CD4-positive, alpha-beta memory T cell (primary cell): ENCODE data around the gene ABCB10. TPM values are rescaled to one million over a fixed set of nuclear protein-coding genes. Genes with fewer than 3 reads are reported as not detected.
"Not testable (repeated sequence)": the region's sequence is repeated elsewhere in the genome, so short reads cannot be mapped to it uniquely, and the experiment has no call there.

ENCODE experiments used
- CTCF ChIA-PET: fragments of 350-600 bp; sonication (Branson Sonifier 250); formaldehyde crosslinking; loops from one replicate; lab custom pipeline; 2021; ENCODE audit warnings: inconsistent platforms; ENCODE audit not compliant: partially characterized antibody; lab: Charles Lee
- POLR2A ChIA-PET: fragments of 350-600 bp; sonication (Branson Sonifier 250); formaldehyde crosslinking; loops from one replicate; lab custom pipeline; 2021; ENCODE audit not compliant: partially characterized antibody; lab: Charles Lee
- DNase-seq, 5 donors: peaks; one replicate each; pipeline versions ENCODE4 v3.0.0 to v3.0.0-alpha.2; 2020 to 2022; ENCODE audit warnings: mixed read lengths in 1 of 5
- H3K27ac ChIP-seq: one replicate; pipeline ENCODE4 v1.7.0; 2013; ENCODE audit warnings: low read depth, low read length
- H3K27me3 ChIP-seq: 2 replicates; pipeline ENCODE4 v1.7.0; 2013; ENCODE audit warnings: mild to moderate bottlenecking, low read length, moderate library complexity; ENCODE audit not compliant: insufficient read depth
- H3K36me3 ChIP-seq: 2 replicates; pipeline ENCODE4 v1.7.0; 2013; ENCODE audit warnings: mild to moderate bottlenecking, low read length, moderate library complexity; ENCODE audit not compliant: insufficient read depth
- H3K4me1 ChIP-seq: 2 replicates; pipeline ENCODE4 v1.7.0; 2013; ENCODE audit warnings: mild to moderate bottlenecking, low read length, moderate library complexity; ENCODE audit not compliant: insufficient read depth
- H3K4me3 ChIP-seq, 2 donors: one replicate each; pipeline ENCODE4 v1.7.0; 2013; ENCODE audit warnings: low read length in 2 of 2, mild to moderate bottlenecking in 1 of 2
- H3K9me3 ChIP-seq, 2 donors: one replicate each; pipeline ENCODE4 v1.7.0; 2013; ENCODE audit warnings: low read length in 2 of 2, control low read depth in 1 of 2; ENCODE audit not compliant: control insufficient read depth in 1 of 2
- H3K27ac Mint-ChIP-seq, 7 donors: one replicate each; pipeline ENCODE4 v1.8.0; 2020 to 2021; ENCODE audit warnings: mixed read lengths in 7 of 7, mild to moderate bottlenecking in 6 of 7, inconsistent platforms in 3 of 7, moderate library complexity in 3 of 7
- H3K27me3 Mint-ChIP-seq, 2 donors: one replicate each; pipeline ENCODE4 v1.8.0; 2020 to 2021; ENCODE audit warnings: mixed read lengths in 2 of 2
- H3K36me3 Mint-ChIP-seq, 2 donors: one replicate each; pipeline ENCODE4 v1.8.0; 2020 to 2021; ENCODE audit warnings: mixed read lengths in 2 of 2, inconsistent platforms in 1 of 2, mild to moderate bottlenecking in 1 of 2
- H3K4me1 Mint-ChIP-seq, 4 donors: one replicate each; pipeline ENCODE4 v1.8.0; 2020 to 2021; ENCODE audit warnings: mixed read lengths in 4 of 4, mild to moderate bottlenecking in 1 of 4
- H3K4me3 Mint-ChIP-seq, 8 donors: one replicate each; pipeline ENCODE4 v1.8.0; 2020 to 2021; ENCODE audit warnings: mixed read lengths in 8 of 8, mild to moderate bottlenecking in 7 of 8, moderate library complexity in 6 of 8, inconsistent platforms in 3 of 8
- H3K9me3 Mint-ChIP-seq, 8 donors: one replicate each; pipeline ENCODE4 v1.8.0; 2020 to 2021; ENCODE audit warnings: mixed read lengths in 8 of 8, mild to moderate bottlenecking in 5 of 8, inconsistent platforms in 3 of 8, moderate library complexity in 1 of 8
- intact Hi-C: fragments of 100-400 bp; cut with micrococcal nuclease; formaldehyde crosslinking; loops from one replicate; pipeline ENCODE4 v1.15.1; 2023
- polyA plus RNA-seq, 2 donors: library from polyadenylated mRNA; unstranded; fragments of 300-500 nt; fragmentation: Illumina TruSeq; gene quantifications; one replicate each; pipeline ENCODE4 v1.2.3, GENCODE V29; 2021
- total RNA-seq, 2 experiments: library from RNA; stranded (reverse); gene quantifications; one replicate each; pipeline ENCODE4 v1.2.3, GENCODE V29; 2021

ABCB10 gene
- total and polyA plus RNA-seq, 4 experiments from 2014 or later = 10.0 to 20.2 (median 15.7) TPM

GRCh38 chr1:229596925-229597699 lies 38.6 kb upstream of the ABCB10 start:
- Mint-ChIP-seq H3K27ac (no peak overlapping the region), H3K36me3 (peaks cover 53 to 69% of the 10 kb centered on the region in 2 donors)

GRCh38 chr1:229595876-229596275 lies 37.4 kb upstream of the ABCB10 start:
- H3K9me3 ChIP-seq, H3K27me3 ChIP-seq, H3K4me1 ChIP-seq, H3K27ac Mint-ChIP-seq, CTCF ChIA-PET, H3K4me1 Mint-ChIP-seq, intact Hi-C loops, DNase-seq, H3K4me3 Mint-ChIP-seq, H3K27ac ChIP-seq, H3K9me3 Mint-ChIP-seq, H3K27me3 Mint-ChIP-seq, H3K4me3 ChIP-seq: not testable (repeated sequence)
- peaks cover 44 to 63% of the 10 kb centered on the region in 2 donors for H3K36me3 Mint-ChIP-seq
- peaks cover 17% of the 10 kb centered on the region for H3K36me3 ChIP-seq
- POLR2A ChIA-PET = interaction anchor here (0.8 kb wide), 1 partner anchor 28 kb away, joined by 3 read pairs; no protein-coding TSS in a partner anchor

More at GRCh38 chr1:229596925-229597699, 38.6 kb upstream of the ABCB10 start:
- Mint-ChIP-seq H3K4me1 (peaks cover 0 to 9% (median 4%) of the 10 kb centered on the region in 4 donors), H3K9me3 (no peaks in the 10 kb centered on the region), H3K27me3 (no peaks in the 10 kb centered on the region), H3K4me3 (no peak overlapping the region)
- no peak overlapping the region for H3K4me3 ChIP-seq
- CTCF ChIA-PET = no interaction called here
- H3K9me3 ChIP-seq = no peaks in the 10 kb centered on the region
- intact Hi-C loops = no loop called here
- H3K27me3 ChIP-seq = no peaks in the 10 kb centered on the region
- no peak overlapping the region for H3K27ac ChIP-seq
- POLR2A ChIA-PET = interaction anchor here (0.8 kb wide), 1 partner anchor 27 kb away, joined by 3 read pairs; no protein-coding TSS in a partner anchor
- H3K4me1 ChIP-seq = no peaks in the 10 kb centered on the region
- no peak for DNase-seq
- H3K36me3 ChIP-seq = peaks cover 27% of the 10 kb centered on the region

GRCh38 chr1:229594227-229595008 lies 35.9 kb upstream of the ABCB10 start:
- intact Hi-C loops = no loop called here
- Mint-ChIP-seq H3K4me3 (no peak overlapping the region), H3K9me3 (no peaks in the 10 kb centered on the region), H3K27ac (no peak overlapping the region), H3K27me3 (no peaks in the 10 kb centered on the region), H3K36me3 (peaks cover 44 to 54% of the 10 kb centered on the region in 2 donors), H3K4me1 (peaks cover 0 to 2% (median 1%) of the 10 kb centered on the region in 4 donors)
- DNase-seq = no peak
- Histone ChIP-seq H3K36me3 (peaks cover 17% of the 10 kb centered on the region), H3K4me3 (no peak overlapping the region), H3K27me3 (no peaks in the 10 kb centered on the region), H3K9me3 (no peaks in the 10 kb centered on the region), H3K4me1 (no peaks in the 10 kb centered on the region), H3K27ac (no peak overlapping the region)
- CTCF ChIA-PET = no interaction called here
- POLR2A ChIA-PET = no interaction called here

- no peak overlapping the region for H3K27ac Mint-ChIP-seq
- H3K36me3 Mint-ChIP-seq = peaks cover 44 to 48% of the 10 kb centered on the region in 2 donors
- POLR2A ChIA-PET = no interaction called here
These were observed 35.3 kb upstream of the ABCB10 start for GRCh38 chr1:229593800-229594199.

GRCh38 chr1:229590119-229590518 lies 31.6 kb upstream of the ABCB10 start:
- Histone ChIP-seq H3K9me3 (no peaks in the 10 kb centered on the region), H3K4me1 (no peaks in the 10 kb centered on the region), H3K27ac (no peak overlapping the region), H3K27me3 (no peaks in the 10 kb centered on the region), H3K4me3 (no peak overlapping the region), H3K36me3 (peaks cover 16% of the 10 kb centered on the region)
- ChIA-PET POLR2A (no interaction called here), CTCF (no interaction called here)
- Mint-ChIP-seq H3K27ac (no peak overlapping the region), H3K4me3 (no peak overlapping the region), H3K36me3 (peaks cover 28 to 29% of the 10 kb centered on the region in 2 donors), H3K9me3 (no peaks in the 10 kb centered on the region), H3K27me3 (no peaks in the 10 kb centered on the region), H3K4me1 (peaks cover 0 to 2% (median 0%) of the 10 kb centered on the region in 4 donors)
- intact Hi-C loops = no loop called here
- DNase-seq = no peak

More at GRCh38 chr1:229593800-229594199, 35.3 kb upstream of the ABCB10 start:
- Histone ChIP-seq H3K27me3 (no peaks in the 10 kb centered on the region), H3K27ac (no peak overlapping the region), H3K36me3 (peaks cover 17% of the 10 kb centered on the region), H3K4me1 (no peaks in the 10 kb centered on the region), H3K4me3 (no peak overlapping the region), H3K9me3 (no peaks in the 10 kb centered on the region)
- Mint-ChIP-seq H3K27me3 (no peaks in the 10 kb centered on the region), H3K4me3 (no peak overlapping the region), H3K4me1 (peaks cover 0 to 1% (median 0%) of the 10 kb centered on the region in 4 donors), H3K9me3 (no peaks in the 10 kb centered on the region)
- intact Hi-C loops = no loop called here
- DNase-seq = no peak
- CTCF ChIA-PET = no interaction called here

GRCh38 chr1:229585338-229585737 lies 26.8 kb upstream of the ABCB10 start:
- Mint-ChIP-seq H3K27ac (no peak overlapping the region), H3K4me3 (no peak overlapping the region), H3K4me1 (peaks cover 0 to 2% (median 0%) of the 10 kb centered on the region in 4 donors), H3K9me3 (no peaks in the 10 kb centered on the region), H3K36me3 (no peaks in the 10 kb centered on the region), H3K27me3 (peaks cover 0 to 2% of the 10 kb centered on the region in 2 donors)
- H3K9me3 ChIP-seq = no peaks in the 10 kb centered on the region
- H3K36me3 ChIP-seq = no peaks in the 10 kb centered on the region
- ChIA-PET POLR2A (no interaction called here), CTCF (no interaction called here)
- no peaks in the 10 kb centered on the region for H3K27me3 ChIP-seq
- intact Hi-C loops = no loop called here
- H3K27ac ChIP-seq = no peak overlapping the region
- no peak overlapping the region for H3K4me3 ChIP-seq
- no peaks in the 10 kb centered on the region for H3K4me1 ChIP-seq
- DNase-seq = no peak

- ChIA-PET POLR2A (no interaction called here), CTCF (interaction anchor here (0.8 to 1.0 kb wide), 2 partner anchors 16 to 22 kb away, joined by 3 read pairs; no protein-coding TSS in a partner anchor)
- no peak for DNase-seq
These were observed 24.2 kb upstream of the ABCB10 start for GRCh38 chr1:229582715-229583114.

More at GRCh38 chr1:229582715-229583114, 24.2 kb upstream of the ABCB10 start:
- no peaks in the 10 kb centered on the region for H3K36me3 Mint-ChIP-seq
- Histone ChIP-seq H3K9me3 (no peaks in the 10 kb centered on the region), H3K27ac (no peak overlapping the region), H3K36me3 (no peaks in the 10 kb centered on the region), H3K4me3 (no peak overlapping the region), H3K4me1 (no peaks in the 10 kb centered on the region), H3K27me3 (no peaks in the 10 kb centered on the region)
- H3K4me1 Mint-ChIP-seq = peaks cover 0 to 2% (median 0%) of the 10 kb centered on the region in 4 donors
- H3K27ac Mint-ChIP-seq = no peak overlapping the region
- intact Hi-C loops = no loop called here
- H3K9me3 Mint-ChIP-seq = no peaks in the 10 kb centered on the region
- no peak overlapping the region for H3K4me3 Mint-ChIP-seq
- peaks cover 2% of the 10 kb centered on the region in 2 donors for H3K27me3 Mint-ChIP-seq
